Testis (tissue), 2 donors: ENCODE data around the gene C2CD4C.

ENCODE experiments used
- CTCF ChIP-seq, 3 experiments: fragments of 450-650 bp in 2 of 3; fragments of 200-600 bp in 1 of 3; sonication (generic) in 1 of 3; IDR thresholded peaks; one replicate each; pipeline ENCODE4 v1.5.1; 2016 to 2019; ENCODE audit warnings: antibody characterized with exemption in 3 of 3, mild to moderate bottlenecking in 2 of 3, moderate library complexity in 1 of 3
- POLR2A ChIP-seq: fragments of 450-650 bp; IDR thresholded peaks from one replicate; pipeline ENCODE4 v1.6.1; 2017; ENCODE audit warnings: antibody characterized with exemption, mild to moderate bottlenecking, moderate library complexity

GRCh38 chr19:362154-362553 is 46.8 kb downstream of the C2CD4C start:
- TF ChIP-seq CTCF (IDR thresholded peaks at IDR 0.05) (no peak), POLR2A (no peak)
